ENCODE results near the gene HPCAL1.

GRCh38 chr2:10297959-10298531 lies 4.7 kb upstream of the HPCAL1 start:
- TF ChIP-seq CTCF (conservative IDR thresholded peaks at IDR 0.05; ENCODE audit: low read depth in 2 of 2) (no peak), POLR2AphosphoS5 (IDR thresholded peaks at IDR 0.05; ENCODE audit: low read depth) (no peak), EZH2phosphoT487 (IDR thresholded peaks at IDR 0.05; ENCODE audit: unreplicated experiment) (no peak), JUNB (IDR thresholded peaks at IDR 0.05; ENCODE audit: unreplicated experiment) (no peak), REST (IDR thresholded peaks at IDR 0.05; ENCODE audit: unreplicated experiment) (no peak), EZH2 (IDR thresholded peaks at IDR 0.05; ENCODE audit: low read depth, unreplicated experiment) (no peak), STAT1 (IDR thresholded peaks at IDR 0.05; ENCODE audit: unreplicated experiment) (no peak)

All from GM23338 (cell line).